Inflammatory macrophage treated with lipopolysaccharide for 4 hours (primary cell): ENCODE results near the gene GALNT18.

ENCODE experiments used
- DNase-seq: peaks from one replicate; pipeline ENCODE4 v3.0.0-alpha.2; 2020

The GALNT18 gene

DNA sequence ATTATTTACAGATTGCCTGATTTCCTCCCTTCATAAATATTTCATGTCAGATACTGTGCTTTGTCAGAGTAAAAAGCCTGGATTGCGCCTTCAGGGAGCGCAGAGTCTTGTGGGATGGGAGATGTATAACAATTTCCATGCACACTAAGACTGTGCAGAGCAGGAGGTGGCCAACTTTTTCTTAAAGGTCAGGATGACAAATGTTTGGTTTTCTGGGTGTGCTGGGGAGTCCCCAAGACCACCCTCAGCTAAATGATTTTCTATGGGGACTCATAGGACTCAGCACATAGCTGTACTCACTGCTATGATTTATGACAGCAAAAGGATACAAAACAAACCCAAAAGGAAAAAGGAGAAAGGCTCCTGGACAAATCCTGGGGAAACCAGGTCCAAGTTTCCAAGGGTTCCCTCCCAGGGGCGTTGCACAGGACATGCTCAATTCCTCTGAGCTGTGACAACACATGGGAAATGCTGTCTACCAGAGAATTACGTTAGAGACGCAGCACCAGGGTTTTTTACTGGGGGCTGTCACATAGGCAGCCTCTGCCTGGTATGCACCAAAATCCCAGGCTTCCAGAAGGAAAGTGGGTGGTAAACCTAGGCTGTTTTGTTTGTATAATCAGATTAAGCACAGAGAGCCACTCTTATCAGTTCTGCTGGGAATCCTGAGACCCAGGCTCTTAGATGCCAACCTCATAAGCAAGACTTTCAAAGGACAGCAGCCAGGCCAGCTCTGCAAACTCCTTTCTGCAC lies 327.8 kb downstream of the GALNT18 start:
- no peak for DNase-seq

DNA sequence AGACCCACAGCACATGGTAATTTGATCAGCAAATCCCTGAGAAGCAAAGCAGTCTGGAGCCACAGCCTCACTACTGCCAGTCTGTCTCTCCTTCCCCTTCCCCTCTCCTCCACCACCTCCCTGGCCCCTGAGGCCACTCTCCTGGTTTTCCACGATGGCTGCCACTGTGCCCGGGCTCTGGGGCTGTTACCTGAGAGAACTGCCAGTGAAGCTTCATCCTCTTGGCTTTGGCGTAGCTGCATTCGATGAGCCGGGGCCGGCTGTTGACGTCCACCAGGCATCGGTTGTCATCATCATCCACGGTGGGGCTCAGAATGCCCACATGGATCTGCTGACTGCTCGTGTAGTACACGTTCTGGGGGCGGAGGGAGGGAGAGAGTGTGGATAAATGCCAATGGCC lies 329.0 kb downstream of the GALNT18 start:
- no peak for DNase-seq

GRCh38 chr11:11291041-11292015 lies 330.5 kb downstream of the GALNT18 start:
- peak; percentile 26 for DNase-seq

GRCh38 chr11:11290354-11290753 lies 331.5 kb downstream of the GALNT18 start:
- no peak for DNase-seq

DNA sequence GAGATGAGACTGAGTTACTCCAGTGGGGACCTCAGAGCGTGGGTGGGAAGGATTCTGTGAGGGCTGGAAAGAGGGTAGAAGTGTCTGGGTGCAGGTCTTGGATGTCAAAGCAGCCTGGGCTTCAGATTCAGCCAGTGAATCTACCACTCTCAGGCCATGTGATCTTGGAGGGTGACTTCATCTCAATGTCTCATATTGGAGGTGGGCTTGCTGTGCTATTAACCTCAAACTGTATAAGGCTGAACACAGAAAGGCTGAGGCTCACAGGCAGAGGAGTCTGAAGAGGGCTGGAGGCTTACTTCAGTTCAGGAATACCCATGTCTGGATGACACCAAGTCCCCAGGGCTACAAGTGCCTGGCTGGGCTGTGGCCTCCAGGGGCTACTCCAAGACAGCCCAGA lies 332.1 kb downstream of the GALNT18 start:
- no peak for DNase-seq

GRCh38 chr11:11288972-11289616 lies 332.7 kb downstream of the GALNT18 start:
- no peak for DNase-seq

- DNase-seq = no peak
These were observed 337.3 kb downstream of the GALNT18 start for GRCh38 chr11:11284481-11284880.

GRCh38 chr11:11281626-11282025 lies 340.2 kb downstream of the GALNT18 start:
- DNase-seq = no peak

DNA sequence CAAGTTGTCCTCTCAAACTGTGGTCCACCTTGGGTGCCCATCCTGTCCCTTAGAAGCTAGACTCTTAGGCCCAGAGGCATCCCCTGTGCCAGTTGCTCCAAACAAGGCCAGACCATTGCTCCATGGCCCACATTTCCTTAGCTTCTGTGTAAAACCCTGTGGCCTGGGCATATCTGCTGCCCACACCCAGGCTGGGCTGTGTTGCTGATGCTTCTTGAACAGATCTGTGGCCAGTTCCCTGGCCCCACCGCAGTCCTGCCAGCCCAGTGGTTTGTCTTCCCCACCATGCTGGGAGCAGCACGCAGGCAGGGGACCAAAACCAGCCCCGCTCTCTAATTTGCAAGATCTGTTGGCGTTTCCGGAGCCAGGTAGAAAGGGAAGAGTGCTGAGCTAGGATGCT lies 341.0 kb downstream of the GALNT18 start:
- no peak for DNase-seq

DNA sequence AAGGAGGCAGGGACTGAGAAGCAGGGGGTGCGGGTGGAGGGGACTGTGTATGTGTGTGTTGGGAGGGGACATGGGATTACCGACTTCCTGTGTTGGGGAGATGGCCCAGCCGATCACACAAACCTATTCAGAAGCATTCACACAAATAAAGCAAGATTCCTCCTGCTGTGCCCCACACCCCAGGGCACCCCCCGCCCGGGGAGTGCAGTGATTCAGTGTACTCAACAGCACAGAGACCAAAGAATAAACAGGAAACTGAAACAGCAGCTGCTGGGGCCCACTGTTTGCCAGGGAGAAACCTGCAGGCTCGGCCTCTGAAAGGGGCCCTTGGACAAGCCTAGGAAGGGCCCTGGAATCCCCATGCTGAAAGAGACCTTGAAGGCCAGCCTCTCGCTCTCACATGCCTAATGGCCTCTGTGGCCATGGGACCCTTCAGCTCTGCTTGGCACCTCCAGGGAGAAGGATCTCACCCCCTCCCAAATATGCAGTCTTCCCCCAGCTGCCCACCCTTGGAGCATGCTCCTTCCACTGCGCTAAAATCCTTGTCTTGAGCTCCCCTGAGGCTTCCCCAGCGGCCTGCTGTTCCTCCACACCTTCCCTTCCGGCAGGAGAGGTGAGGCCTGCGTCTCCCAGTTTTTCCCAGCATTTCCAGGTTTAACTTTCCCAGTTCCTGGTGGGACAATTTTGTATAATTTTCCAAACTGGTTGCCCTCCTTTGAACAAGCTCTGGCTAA lies 341.7 kb downstream of the GALNT18 start:
- no peak for DNase-seq

DNA sequence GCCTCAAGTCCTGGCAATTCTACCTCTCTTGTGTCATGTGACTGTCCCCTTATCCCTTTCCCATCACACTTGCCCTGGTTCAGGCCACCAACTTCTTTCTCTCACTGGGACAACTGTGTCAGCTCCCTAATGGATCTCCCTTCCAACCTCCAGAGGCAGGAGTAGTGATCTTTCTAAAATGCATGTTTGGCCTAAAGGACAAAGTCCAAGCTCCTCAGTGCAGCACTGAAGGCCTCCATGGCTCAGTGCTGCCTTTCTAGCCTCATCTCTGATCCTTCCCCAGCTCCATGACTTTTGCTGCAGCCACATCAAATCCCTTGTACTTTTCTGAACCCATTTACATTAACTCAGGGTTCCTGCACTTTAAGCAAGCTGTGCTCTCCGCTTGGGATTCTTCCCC lies 349.6 kb downstream of the GALNT18 start:
- DNase-seq = no peak

DNA sequence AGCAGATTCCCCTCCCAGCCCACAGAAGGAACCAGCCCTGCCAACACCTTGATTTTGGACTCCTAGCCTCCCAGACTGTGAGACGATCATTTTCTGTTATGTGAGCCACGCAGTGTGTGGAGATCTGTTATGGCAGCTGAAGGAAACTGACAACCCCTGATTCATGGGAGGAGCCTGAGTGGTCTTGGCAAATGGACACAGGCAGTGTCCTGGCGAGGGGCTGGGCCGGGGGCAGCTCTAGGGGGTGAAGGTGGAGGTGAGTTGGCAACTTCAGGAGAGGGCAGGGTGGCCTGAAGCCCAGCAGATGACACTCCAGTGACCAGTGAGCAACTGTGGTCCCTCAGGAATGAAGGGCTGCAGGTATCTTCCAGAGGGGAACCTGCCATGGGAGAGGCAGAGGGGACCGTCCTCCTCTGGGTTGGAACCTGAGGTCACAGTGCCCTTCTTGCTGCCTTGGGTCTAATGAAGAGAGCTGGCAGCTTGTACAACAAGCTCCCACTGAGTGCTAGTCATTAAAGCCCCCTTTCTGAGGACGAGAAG lies 351.5 kb downstream of the GALNT18 start:
- DNase-seq = no peak

DNA sequence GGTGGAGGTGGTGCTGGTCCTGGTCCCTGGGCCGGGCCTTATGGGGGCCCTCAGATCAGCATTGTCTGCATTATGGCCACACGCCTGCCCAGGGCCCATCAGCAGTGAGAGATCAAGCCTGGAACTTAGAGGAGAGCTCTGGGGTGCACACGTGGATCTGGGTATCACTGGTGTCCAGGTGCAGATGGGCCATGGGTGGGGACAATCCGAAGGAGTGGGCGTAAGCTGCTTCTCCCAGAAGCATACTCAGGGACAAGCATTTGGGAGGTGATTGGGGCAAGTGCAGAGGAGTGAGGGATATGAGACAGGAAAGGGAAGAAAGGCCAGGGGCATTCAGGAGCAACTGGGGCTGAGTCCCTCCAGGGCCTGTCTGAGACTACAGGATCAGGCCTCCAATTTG lies 353.1 kb downstream of the GALNT18 start:
- no peak for DNase-seq

DNA sequence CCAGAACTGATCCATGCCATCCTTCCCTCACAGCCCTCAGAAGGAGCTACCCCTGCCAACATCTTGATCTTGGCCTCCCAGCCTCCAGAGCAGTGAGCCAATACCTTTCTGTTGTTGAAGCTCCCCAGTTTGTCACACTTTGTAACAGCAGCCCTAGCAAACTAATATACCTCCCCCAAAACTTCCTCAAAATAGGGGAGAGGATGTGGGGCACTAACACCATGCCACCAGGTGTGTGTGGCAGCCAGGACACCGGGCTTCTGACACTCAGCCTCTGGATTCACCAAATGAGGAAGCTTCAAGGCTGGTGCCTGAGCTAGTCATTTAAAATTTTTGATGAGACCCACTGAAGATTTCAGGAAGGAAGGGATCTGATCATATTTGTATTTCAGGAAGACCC lies 353.7 kb downstream of the GALNT18 start:
- DNase-seq = no peak

GRCh38 chr11:11267312-11267711 lies 354.5 kb downstream of the GALNT18 start:
- DNase-seq = no peak

DNA sequence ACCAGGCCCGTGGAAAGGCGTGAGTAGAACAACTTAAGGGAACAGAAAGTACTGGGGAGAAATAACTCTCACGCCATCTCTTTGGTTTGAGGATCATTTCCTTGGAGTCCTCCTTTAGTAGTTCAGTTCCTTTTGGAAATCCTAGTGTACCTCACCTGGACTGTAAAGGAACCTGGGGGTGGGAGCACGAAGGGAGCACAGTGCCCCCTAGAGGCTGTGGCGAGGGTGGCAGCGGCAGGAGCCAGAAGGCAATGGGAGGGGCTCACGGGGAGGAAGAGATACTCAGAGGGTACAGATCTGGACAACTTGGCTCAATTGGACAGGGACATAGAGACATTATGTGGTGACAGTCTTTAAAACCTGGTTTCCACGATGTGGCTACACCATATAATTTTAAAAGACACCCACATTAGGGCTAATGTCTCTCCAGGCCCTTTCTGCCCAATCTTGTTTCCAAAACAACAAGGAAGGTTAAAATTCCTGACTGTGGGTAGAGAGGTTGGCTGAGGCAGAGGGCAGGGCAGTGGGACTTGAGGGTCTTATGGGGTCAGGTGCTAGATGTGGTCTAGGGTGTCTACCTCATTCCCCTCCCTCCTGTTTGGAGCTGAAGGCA lies 355.7 kb downstream of the GALNT18 start:
- DNase-seq = peak; percentile 10

DNA sequence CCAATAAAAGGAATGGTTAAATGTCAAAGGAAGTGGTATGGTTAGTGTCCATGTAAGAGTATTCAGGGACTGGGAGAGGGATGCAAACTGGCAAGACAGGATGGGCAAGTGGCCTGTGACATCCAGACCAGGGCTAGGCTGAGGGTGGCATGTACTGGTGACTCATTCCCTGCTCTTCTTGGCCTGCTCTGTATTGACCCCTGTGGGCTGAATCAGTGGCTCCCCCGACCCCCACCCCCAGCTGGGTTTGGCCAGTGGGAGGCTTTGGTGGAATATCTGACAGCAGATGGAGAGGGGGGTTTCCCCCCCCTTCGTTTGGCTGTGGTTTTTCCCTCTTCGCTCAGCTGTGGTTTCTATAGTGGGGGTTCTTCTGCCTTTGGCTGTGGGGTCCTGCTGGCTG lies 356.5 kb downstream of the GALNT18 start:
- no peak for DNase-seq

GRCh38 chr11:11263238-11264005 lies 358.4 kb downstream of the GALNT18 start:
- DNase-seq = no peak

DNA sequence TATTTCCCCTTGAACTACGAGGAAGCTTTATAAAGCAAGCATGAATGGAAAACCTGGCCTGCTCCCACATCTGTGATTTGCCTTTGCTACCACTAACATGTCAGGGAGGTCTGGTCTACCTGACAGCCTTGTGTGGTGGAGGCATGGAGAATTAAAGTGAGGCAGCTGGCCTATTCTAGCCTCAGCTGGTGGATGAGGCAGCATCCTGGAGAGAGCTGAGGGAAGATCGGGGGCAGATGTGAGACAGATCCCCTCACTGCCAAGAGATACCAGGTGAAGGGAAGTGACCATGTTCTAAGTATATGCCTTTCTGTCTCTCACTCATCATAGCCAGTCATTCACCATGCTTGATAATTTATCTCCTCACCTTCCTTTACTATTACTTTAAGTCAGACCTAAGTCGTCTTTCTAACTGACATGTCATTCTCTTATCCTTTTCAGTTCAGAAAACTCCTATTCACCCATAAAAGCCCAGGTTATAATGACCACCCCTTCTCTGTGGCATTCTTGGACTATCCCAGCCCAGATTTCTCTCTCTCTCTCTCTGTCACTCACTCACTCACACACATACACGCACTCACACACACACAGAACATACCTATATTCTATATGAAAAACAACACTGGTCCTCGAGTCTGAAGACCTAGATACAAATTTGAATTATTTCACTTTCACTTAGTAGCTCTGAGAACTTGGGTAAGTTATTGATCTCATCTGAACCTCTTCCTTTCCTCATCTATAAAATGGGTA lies 359.5 kb downstream of the GALNT18 start:
- DNase-seq = no peak

GRCh38 chr11:11261629-11262028 lies 360.2 kb downstream of the GALNT18 start:
- DNase-seq = no peak

DNA sequence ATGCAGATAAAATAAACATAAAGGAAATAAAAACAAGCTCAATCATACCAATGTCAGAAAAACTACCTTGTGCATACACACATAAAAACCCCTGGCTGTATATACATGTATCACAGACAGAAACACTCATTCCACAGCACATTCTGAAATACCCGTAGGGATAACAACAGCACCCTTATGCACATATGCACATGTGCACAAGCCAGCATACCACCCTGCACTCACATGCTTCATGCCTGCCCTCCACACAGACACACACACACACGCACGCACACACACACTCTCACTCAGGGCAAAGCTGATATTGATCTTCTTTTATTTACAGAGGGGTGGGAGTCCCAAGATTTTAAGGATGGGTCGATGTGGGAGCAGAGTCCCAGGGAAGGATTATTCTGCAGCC lies 360.9 kb downstream of the GALNT18 start:
- no peak for DNase-seq
